Tongue (tissue), 2 donors: ENCODE results near the gene NDUFS6. TPM values are rescaled to one million over a fixed set of nuclear protein-coding genes. Genes with fewer than 3 reads are reported as not detected.

Experiments
- DNase-seq: peaks from one replicate; pipeline ENCODE4 v3.0.0-alpha.2; 2015
- total RNA-seq: library from RNA; depleted of rRNA; stranded (reverse); fragments of >200 nt; gene quantifications from one replicate; pipeline ENCODE4 v1.2.3, GENCODE V29; 2014

NDUFS6 gene
- total RNA-seq, 1 donor from 2014 or later: 51.6 TPM

- no peak for DNase-seq
Measured at GRCh38 chr5:1853531-1853930, 52.3 kb downstream of the NDUFS6 start.

GRCh38 chr5:1855075-1855474, 53.9 kb downstream of the NDUFS6 start:
- no peak for DNase-seq

GRCh38 chr5:1855596-1855995, 54.4 kb downstream of the NDUFS6 start:
- DNase-seq: no peak

GRCh38 chr5:1856596-1857255, 55.5 kb downstream of the NDUFS6 start:
- DNase-seq: no peak

GRCh38 chr5:1857256-1857600, 56.0 kb downstream of the NDUFS6 start:
- DNase-seq: no peak

- DNase-seq: no peak
Measured at GRCh38 chr5:1858436-1858835, 57.2 kb downstream of the NDUFS6 start.

GRCh38 chr5:1859099-1859498, 57.9 kb downstream of the NDUFS6 start:
- no peak for DNase-seq

GRCh38 chr5:1860021-1860610, 58.9 kb downstream of the NDUFS6 start:
- no peak for DNase-seq

GRCh38 chr5:1860949-1861348, 59.7 kb downstream of the NDUFS6 start:
- DNase-seq: no peak

GRCh38 chr5:1864896-1865440, 63.8 kb downstream of the NDUFS6 start:
- DNase-seq: no peak

GRCh38 chr5:1865486-1865885, 64.3 kb downstream of the NDUFS6 start:
- no peak for DNase-seq

Other genes with a start within 250 kb of the NDUFS6 start
- gene MRPL36, start 1.6 kb upstream of the NDUFS6 start, total RNA-seq: 28.7 TPM
- 2.5 TPM for gene IRX4, start 81.5 kb downstream of the NDUFS6 start, total RNA-seq